Endodermal cell (in vitro differentiated cells): Measurements from ENCODE around the gene UGCG. TPM values are rescaled to one million over a fixed set of nuclear protein-coding genes. Genes with fewer than 3 reads are reported as not detected.
"Not testable (repeated sequence)": the region's sequence is repeated elsewhere in the genome, so short reads cannot be mapped to it uniquely, and the experiment has no call there.

Source experiments
- DNase-seq: peaks from one replicate; pipeline ENCODE4 v3.0.0-alpha.2; 2017
- H3K27ac ChIP-seq: 2 replicates; pipeline ENCODE4 v1.5.1; 2013; ENCODE audit warnings: mild to moderate bottlenecking, low read depth, low read length, moderate library complexity
- H3K27me3 ChIP-seq: 2 replicates; pipeline ENCODE4 v1.6.1; 2013; ENCODE audit warnings: mild to moderate bottlenecking, low read length, moderate library complexity; ENCODE audit not compliant: insufficient read depth, control insufficient read depth, poor library complexity, severe bottlenecking
- H3K36me3 ChIP-seq: 2 replicates; pipeline ENCODE4 v1.7.0; 2013; ENCODE audit warnings: mild to moderate bottlenecking, low read length, moderate library complexity; ENCODE audit not compliant: control insufficient read depth, insufficient read depth
- H3K4me1 ChIP-seq: one replicate; pipeline ENCODE4 v1.7.0; 2013; ENCODE audit warnings: low read length; ENCODE audit not compliant: control insufficient read depth, insufficient read depth
- H3K4me3 ChIP-seq: 2 replicates; pipeline ENCODE4 v1.5.1; 2013; ENCODE audit warnings: mild to moderate bottlenecking, low read length, moderate library complexity
- H3K9ac ChIP-seq: 2 replicates; pipeline ENCODE4 v1.6.1; 2013; ENCODE audit warnings: mild to moderate bottlenecking, low read length, moderate library complexity; ENCODE audit not compliant: poor library complexity, severe bottlenecking; ENCODE audit errors: extremely low read depth
- H3K9me3 ChIP-seq: 2 replicates; pipeline ENCODE4 v1.6.1; 2013; ENCODE audit warnings: mild to moderate bottlenecking, low read length, moderate library complexity; ENCODE audit not compliant: control insufficient read depth
- H3K27ac Mint-ChIP-seq: 2 replicates; pipeline ENCODE4 v1.8.0; 2020; ENCODE audit warnings: mixed read lengths
- H3K27me3 Mint-ChIP-seq: 2 replicates; pipeline ENCODE4 v1.8.0; 2021; ENCODE audit warnings: mild to moderate bottlenecking, mixed read lengths; ENCODE audit not compliant: insufficient read depth
- H3K36me3 Mint-ChIP-seq: 2 replicates; pipeline ENCODE4 v1.8.0; 2020; ENCODE audit warnings: low read depth, mixed read lengths
- H3K4me1 Mint-ChIP-seq: 2 replicates; pipeline ENCODE4 v1.8.0; 2020; ENCODE audit warnings: mixed read lengths
- H3K4me3 Mint-ChIP-seq: 2 replicates; pipeline ENCODE4 v1.8.0; 2020; ENCODE audit warnings: mild to moderate bottlenecking, moderate library complexity, mixed read lengths
- H3K9me3 Mint-ChIP-seq: 2 replicates; pipeline ENCODE4 v1.8.0; 2020; ENCODE audit warnings: mild to moderate bottlenecking, mixed read lengths
- WGBS, 2 experiments: methylation state at CpG; one replicate each; pipeline versions ENCODE4 v1.1.5 to v1.1.7; 2013; ENCODE audit warnings: missing lambda C conversion rate in 2 of 2, mixed read lengths in 1 of 2; ENCODE audit not compliant: insufficient coverage in 1 of 2, insufficient read length in 1 of 2; 5-methylcytosine and 5-hydroxymethylcytosine counted together
- total RNA-seq, 2 donors: library from RNA; stranded (reverse); fragmentation: NEBNext Ultra II Directional in 1 of 2; extraction: Animal tissue kit (Norgen Biotek cat#: 25700) in 1 of 2; gene quantifications; 2 replicates in 1 of 2; 3 replicates in 1 of 2; pipeline ENCODE4 v1.2.1, GENCODE V29; 2021
- TF ChIP-seq, protein P1 (sequence below): fragments of 200-600 bp; sonication (generic); conservative IDR thresholded peaks from 2 replicates; pipeline ENCODE4 v1.5.0; 2021; ENCODE audit warnings: antibody characterized with exemption, mild to moderate bottlenecking

The UGCG gene
- total RNA-seq, 2 donors from 2014 or later = 20.0 to 22.4 TPM

GRCh38 chr9:111957856-111958631, 61.4 kb downstream of the UGCG start:
- Histone ChIP-seq H3K27me3 (no peaks in the 10 kb centered on the region), H3K4me3 (no peak overlapping the region), H3K4me1 (peaks cover 12% of the 10 kb centered on the region), H3K27ac (no peak overlapping the region), H3K36me3 (no peaks in the 10 kb centered on the region), H3K9ac (no peak overlapping the region), H3K9me3 (no peaks in the 10 kb centered on the region)
- H3K4me1 Mint-ChIP-seq = peaks cover 22% of the 10 kb centered on the region
- H3K4me3 Mint-ChIP-seq = no peak overlapping the region
- no peaks in the 10 kb centered on the region for H3K36me3 Mint-ChIP-seq
- no peaks in the 10 kb centered on the region for H3K9me3 Mint-ChIP-seq
- H3K27me3 Mint-ChIP-seq = peaks cover 32% of the 10 kb centered on the region
- no peak overlapping the region for H3K27ac Mint-ChIP-seq
- TF ChIP-seq, protein P1, sequence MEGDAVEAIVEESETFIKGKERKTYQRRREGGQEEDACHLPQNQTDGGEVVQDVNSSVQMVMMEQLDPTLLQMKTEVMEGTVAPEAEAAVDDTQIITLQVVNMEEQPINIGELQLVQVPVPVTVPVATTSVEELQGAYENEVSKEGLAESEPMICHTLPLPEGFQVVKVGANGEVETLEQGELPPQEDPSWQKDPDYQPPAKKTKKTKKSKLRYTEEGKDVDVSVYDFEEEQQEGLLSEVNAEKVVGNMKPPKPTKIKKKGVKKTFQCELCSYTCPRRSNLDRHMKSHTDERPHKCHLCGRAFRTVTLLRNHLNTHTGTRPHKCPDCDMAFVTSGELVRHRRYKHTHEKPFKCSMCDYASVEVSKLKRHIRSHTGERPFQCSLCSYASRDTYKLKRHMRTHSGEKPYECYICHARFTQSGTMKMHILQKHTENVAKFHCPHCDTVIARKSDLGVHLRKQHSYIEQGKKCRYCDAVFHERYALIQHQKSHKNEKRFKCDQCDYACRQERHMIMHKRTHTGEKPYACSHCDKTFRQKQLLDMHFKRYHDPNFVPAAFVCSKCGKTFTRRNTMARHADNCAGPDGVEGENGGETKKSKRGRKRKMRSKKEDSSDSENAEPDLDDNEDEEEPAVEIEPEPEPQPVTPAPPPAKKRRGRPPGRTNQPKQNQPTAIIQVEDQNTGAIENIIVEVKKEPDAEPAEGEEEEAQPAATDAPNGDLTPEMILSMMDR = no peak
- WGBS, 2 experiments = 50 to 89% methylated on average over 1 to 2 of the region's 3 CpGs
- DNase-seq = no peak

GRCh38 chr9:111959468-111960359, 63.1 kb downstream of the UGCG start:
- Mint-ChIP-seq H3K4me1 (peaks cover 22% of the 10 kb centered on the region), H3K27me3 (peaks cover 24% of the 10 kb centered on the region), H3K36me3 (no peaks in the 10 kb centered on the region), H3K9me3 (no peaks in the 10 kb centered on the region), H3K27ac (no peak overlapping the region), H3K4me3 (no peak overlapping the region)
- no peaks in the 10 kb centered on the region for H3K27me3 ChIP-seq
- no peak for DNase-seq
- H3K27ac ChIP-seq = no peak overlapping the region
- H3K9me3 ChIP-seq = no peaks in the 10 kb centered on the region
- H3K4me1 ChIP-seq = peaks cover 12% of the 10 kb centered on the region
- no peaks in the 10 kb centered on the region for H3K36me3 ChIP-seq
- 76 to 77% methylated on average over 4 to 7 of the region's 7 CpGs for WGBS, 2 experiments
- TF ChIP-seq, protein P1 = no peak
- H3K4me3 ChIP-seq = peak overlapping the region; percentile 12
- no peak overlapping the region for H3K9ac ChIP-seq

DNA sequence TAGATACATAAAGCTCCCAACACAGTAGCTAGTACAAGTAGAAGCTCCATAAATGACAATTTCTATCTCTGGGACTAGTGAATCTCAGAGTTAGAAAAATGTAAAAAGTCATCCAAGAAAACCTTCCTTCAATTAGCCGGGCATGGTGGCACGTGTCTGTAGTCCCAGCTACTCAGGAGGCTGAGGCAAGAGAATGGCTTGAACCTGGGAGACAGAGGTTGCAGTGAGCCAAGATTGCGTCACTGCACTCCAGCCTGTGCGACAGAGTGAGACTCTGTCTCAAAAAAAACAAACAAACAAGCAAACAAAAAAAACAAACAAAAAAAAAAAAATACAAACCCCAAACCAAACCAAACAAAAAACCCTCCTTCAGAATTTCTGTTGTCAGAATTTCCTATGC, 63.9 kb downstream of the UGCG start:
- peaks cover 12% of the 10 kb centered on the region for H3K4me1 ChIP-seq
- H3K9me3 Mint-ChIP-seq, H3K9ac ChIP-seq, DNase-seq, H3K27ac ChIP-seq, H3K36me3 Mint-ChIP-seq, H3K9me3 ChIP-seq, H3K27me3 ChIP-seq, H3K4me3 ChIP-seq, H3K4me3 Mint-ChIP-seq, H3K27ac Mint-ChIP-seq, H3K36me3 ChIP-seq: not testable (repeated sequence)
- WGBS, 2 experiments = 93 to 94% methylated on average over 2 to 4 of the region's 4 CpGs
- Mint-ChIP-seq H3K27me3 (peaks cover 23% of the 10 kb centered on the region), H3K4me1 (peaks cover 15% of the 10 kb centered on the region)
